ENCODE results near the gene DYDC2.

- no peak for TF ChIP-seq CTCF (IDR thresholded peaks at IDR 0.05)
- no peak for TF ChIP-seq POLR2A (IDR thresholded peaks at IDR 0.05)
These were observed 60.0 kb downstream of the DYDC2 start for GRCh38 chr10:80416479-80417098.
